Progenitor cell of endocrine pancreas (in vitro differentiated cells): Measurements from ENCODE around the gene KCNMA1. TPM values are rescaled to one million over a fixed set of nuclear protein-coding genes. Genes with fewer than 3 reads are reported as not detected.

Experiments
- DNase-seq: peaks from one replicate; pipeline ENCODE4 v3.0.0; 2021; ENCODE audit warnings: low spot score; ENCODE audit not compliant: unreplicated experiment
- H3K27ac Mint-ChIP-seq: 2 replicates; pipeline ENCODE4 v1.8.0; 2021; ENCODE audit warnings: mild to moderate bottlenecking, moderate library complexity, mixed read lengths
- H3K27me3 Mint-ChIP-seq: 2 replicates; pipeline ENCODE4 v1.8.0; 2021; ENCODE audit warnings: mixed read lengths
- H3K36me3 Mint-ChIP-seq: 2 replicates; pipeline ENCODE4 v1.8.0; 2022; ENCODE audit warnings: mixed read lengths; ENCODE audit not compliant: insufficient read depth
- H3K4me1 Mint-ChIP-seq: 2 replicates; pipeline ENCODE4 v1.8.0; 2021; ENCODE audit warnings: low read depth, mixed read lengths
- H3K4me3 Mint-ChIP-seq: 2 replicates; pipeline ENCODE4 v1.8.0; 2021; ENCODE audit warnings: low read depth, mild to moderate bottlenecking, moderate library complexity, mixed read lengths
- H3K9me3 Mint-ChIP-seq: 2 replicates; pipeline ENCODE4 v1.8.0; 2021; ENCODE audit warnings: low read depth, mixed read lengths
- CTCF ChIP-seq: fragments of 200-600 bp; sonication (generic); IDR thresholded peaks from one replicate; pipeline ENCODE4 v1.5.0; 2021; ENCODE audit warnings: antibody characterized with exemption, mild to moderate bottlenecking; ENCODE audit not compliant: unreplicated experiment
- total RNA-seq: library from RNA; stranded (reverse); gene quantifications from 2 replicates; pipeline ENCODE4 v1.2.1, GENCODE V29; 2021

The KCNMA1 gene
- total RNA-seq, 1 donor from 2014 or later, result 5.8 TPM

- no peak for DNase-seq
- no peak overlapping the region for H3K4me3 Mint-ChIP-seq
- peaks cover 22% of the 10 kb centered on the region for H3K4me1 Mint-ChIP-seq
- H3K27me3 Mint-ChIP-seq, result no peaks in the 10 kb centered on the region
- peaks cover 7% of the 10 kb centered on the region for H3K9me3 Mint-ChIP-seq
- H3K36me3 Mint-ChIP-seq, result peaks cover 6% of the 10 kb centered on the region
- H3K27ac Mint-ChIP-seq, result no peak overlapping the region
- no peak for TF ChIP-seq CTCF
These were observed 52.7 kb downstream of the KCNMA1 start for GRCh38 chr10:77584938-77585337.

- H3K9me3 Mint-ChIP-seq, result peaks cover 4% of the 10 kb centered on the region
- peaks cover 22% of the 10 kb centered on the region for H3K4me1 Mint-ChIP-seq
- H3K27me3 Mint-ChIP-seq, result no peaks in the 10 kb centered on the region
- no peak for DNase-seq
- no peak overlapping the region for H3K27ac Mint-ChIP-seq
- peaks cover 4% of the 10 kb centered on the region for H3K36me3 Mint-ChIP-seq
- no peak overlapping the region for H3K4me3 Mint-ChIP-seq
- TF ChIP-seq CTCF, result no peak
These were observed 54.1 kb downstream of the KCNMA1 start for GRCh38 chr10:77583527-77583926.

GRCh38 chr10:77582710-77583115, 54.9 kb downstream of the KCNMA1 start:
- no peak for TF ChIP-seq CTCF
- no peak overlapping the region for H3K4me3 Mint-ChIP-seq
- H3K27ac Mint-ChIP-seq, result no peak overlapping the region
- H3K36me3 Mint-ChIP-seq, result no peaks in the 10 kb centered on the region
- H3K9me3 Mint-ChIP-seq, result no peaks in the 10 kb centered on the region
- no peaks in the 10 kb centered on the region for H3K27me3 Mint-ChIP-seq
- peaks cover 15% of the 10 kb centered on the region for H3K4me1 Mint-ChIP-seq
- no peak for DNase-seq

DNA sequence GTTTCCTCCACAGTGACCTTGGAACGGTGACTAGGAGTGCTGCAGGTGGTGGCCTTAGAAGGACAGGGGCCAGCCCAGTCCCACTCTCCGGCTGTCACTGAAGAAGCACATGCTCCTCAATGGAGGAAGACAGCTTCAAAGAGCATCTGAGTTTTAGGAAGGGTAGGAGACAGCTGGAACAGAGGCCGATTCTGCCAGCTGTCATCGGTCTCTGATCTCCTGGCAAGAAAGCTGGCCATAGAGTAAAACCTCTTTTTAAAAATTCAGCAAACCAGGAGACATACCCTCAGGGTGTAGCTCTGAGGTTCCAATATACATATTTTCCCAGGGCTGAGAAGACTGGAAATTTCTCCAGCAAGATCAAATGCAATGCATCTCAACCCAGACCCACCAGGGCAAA, 55.9 kb downstream of the KCNMA1 start:
- Mint-ChIP-seq H3K27ac (no peak overlapping the region), H3K36me3 (no peaks in the 10 kb centered on the region), H3K27me3 (peaks cover 3% of the 10 kb centered on the region), H3K4me1 (peaks cover 5% of the 10 kb centered on the region), H3K4me3 (no peak overlapping the region), H3K9me3 (no peaks in the 10 kb centered on the region)
- no peak for DNase-seq
- no peak for TF ChIP-seq CTCF

GRCh38 chr10:77580482-77580881, 57.1 kb downstream of the KCNMA1 start:
- Mint-ChIP-seq H3K4me1 (peaks cover 3% of the 10 kb centered on the region), H3K9me3 (no peaks in the 10 kb centered on the region), H3K36me3 (no peaks in the 10 kb centered on the region), H3K4me3 (no peak overlapping the region), H3K27ac (no peak overlapping the region), H3K27me3 (peaks cover 6% of the 10 kb centered on the region)
- no peak for DNase-seq
- TF ChIP-seq CTCF, result no peak
